HG03520 (cell line): Measurements from ENCODE around the gene FAM72C.
A peak's percentile ranks its signal among the peaks of the same experiment; 100 is the strongest.
"Not testable (repeated sequence)": the region's sequence is repeated elsewhere in the genome, so short reads cannot be mapped to it uniquely, and the experiment has no call there.

Source experiments
- ATAC-seq: cut with Tn5 transposase; IDR thresholded peaks from one replicate; pipeline ENCODE4 v1.9.1; 2021; ENCODE audit warnings: mild to moderate bottlenecking, moderate library complexity; ENCODE audit not compliant: unreplicated experiment

Gene FAM72C

GRCh38 chr1:143971924-143972700 is at the start of gene FAM72C:
TSS of gene FAM72C (minus strand) at chr1:143971986. CDS start at chr1:143971141, 845 bp downstream.
- ATAC-seq: peak; percentile 80

- ATAC-seq: not testable (repeated sequence)
Observed at GRCh38 chr1:144020001-144020738, 48.4 kb upstream of the FAM72C start.

GRCh38 chr1:144019101-144019500 is 47.3 kb upstream of the FAM72C start:
- not testable (repeated sequence) for ATAC-seq

- ATAC-seq: not testable (repeated sequence)
Observed at GRCh38 chr1:144015180-144015966, 43.6 kb upstream of the FAM72C start.

- not testable (repeated sequence) for ATAC-seq
Observed at GRCh38 chr1:144014528-144014927, 42.7 kb upstream of the FAM72C start.

GRCh38 chr1:144014121-144014520 is 42.3 kb upstream of the FAM72C start:
- not testable (repeated sequence) for ATAC-seq

- peak; percentile 98 for ATAC-seq
Observed at GRCh38 chr1:144012168-144012733, 40.5 kb upstream of the FAM72C start.

GRCh38 chr1:144009410-144009809 is 37.6 kb upstream of the FAM72C start:
- ATAC-seq: peak; percentile 55

GRCh38 chr1:144004259-144004658 is 32.5 kb upstream of the FAM72C start:
- ATAC-seq: not testable (repeated sequence)

- not testable (repeated sequence) for ATAC-seq
Observed at GRCh38 chr1:144003306-144004029, 31.7 kb upstream of the FAM72C start.

- ATAC-seq: not testable (repeated sequence)
Observed at GRCh38 chr1:144002141-144002881, 30.5 kb upstream of the FAM72C start.

GRCh38 chr1:144001077-144001476 is 29.3 kb upstream of the FAM72C start:
- not testable (repeated sequence) for ATAC-seq

- ATAC-seq: not testable (repeated sequence)
Observed at GRCh38 chr1:143996020-143996419, 24.2 kb upstream of the FAM72C start.

- not testable (repeated sequence) for ATAC-seq
Observed at GRCh38 chr1:143993301-143993907, 21.6 kb upstream of the FAM72C start.

- ATAC-seq: not testable (repeated sequence)
Observed at GRCh38 chr1:143990699-143991098, 18.9 kb upstream of the FAM72C start.

GRCh38 chr1:143989719-143990118 is 17.9 kb upstream of the FAM72C start:
- not testable (repeated sequence) for ATAC-seq

- not testable (repeated sequence) for ATAC-seq
Observed at GRCh38 chr1:143989427-143989712, 17.6 kb upstream of the FAM72C start.

GRCh38 chr1:143988602-143989426 is 17.0 kb upstream of the FAM72C start:
- ATAC-seq: not testable (repeated sequence)
